ENCODE data around the gene KCNT1. TPM values are rescaled to one million over a fixed set of nuclear protein-coding genes. Genes with fewer than 3 reads are reported as not detected.

Gene KCNT1
- total RNA-seq, 1 experiment from 2014 or later: 0.17 TPM

GRCh38 chr9:135777623-135778177 is 75.7 kb downstream of the KCNT1 start:
- no peaks in the 10 kb centered on the region for H4K20me1 ChIP-seq (ENCODE audit: insufficient read depth)
- RAD21 ChIA-PET (ENCODE audit: low non-redundant PET in 1 of 2, low total read pairs in 2 of 2, uncharacterized antibody in 2 of 2, unreplicated experiment in 2 of 2): no interaction called here
- TF ChIP-seq ZBTB33 (IDR thresholded peaks at IDR 0.05; ENCODE audit: extremely low read depth, insufficient replicate concordance, low read length): no peak
- TF ChIP-seq MAX (IDR thresholded peaks at IDR 0.05): no peak
- TF ChIP-seq FOSL1 (IDR thresholded peaks at IDR 0.05; ENCODE audit: low read depth): no peak
- no peak for TF ChIP-seq JUND (IDR thresholded peaks at IDR 0.05)
- TF ChIP-seq EGR1 (IDR thresholded peaks at IDR 0.05; ENCODE audit: low read depth): no peak
- no peak for TF ChIP-seq ELF1 (IDR thresholded peaks at IDR 0.05; ENCODE audit: borderline replicate concordance, low read depth)
- TF ChIP-seq CEBPB (IDR thresholded peaks at IDR 0.05; ENCODE audit: low read depth): no peak
- TF ChIP-seq EZH2phosphoT487 (IDR thresholded peaks at IDR 0.05; ENCODE audit: borderline replicate concordance): no peak
- TF ChIP-seq ZFX (IDR thresholded peaks at IDR 0.05): no peak
- no TSS peak for BruUV-seq (replicated peaks)
- no peaks in the 10 kb centered on the region for H3K79me2 ChIP-seq (ENCODE audit: insufficient read depth, low read length)
- H3K9ac ChIP-seq (ENCODE audit: low read length): no peak overlapping the region
- H3K27me3 ChIP-seq (ENCODE audit: insufficient read depth, low read length): no peaks in the 10 kb centered on the region
- H3K9me2 ChIP-seq (ENCODE audit: insufficient read depth): no peaks in the 10 kb centered on the region
- CTCF ChIA-PET: no interaction called here
- ATAC-seq (no peak), DNase-seq (ENCODE audit: low read depth, low spot score) (no peak)
- H2AFZ ChIP-seq (ENCODE audit: low read depth, low read length, poor library complexity, severe bottlenecking): no peak overlapping the region
- POLR2A ChIA-PET: no interaction called here
- H3K4me3 ChIP-seq (replicated peaks in 1 of 2; ENCODE audit: low read depth in 1 of 2, low read length in 2 of 2): no peak overlapping the region
- no peak overlapping the region for H3K4me2 ChIP-seq (ENCODE audit: low read length)
- no peaks in the 10 kb centered on the region for H3K4me1 ChIP-seq (ENCODE audit: control insufficient read depth in 1 of 2, insufficient read depth in 2 of 2, low read length in 2 of 2)
- no peaks in the 10 kb centered on the region for H3K36me3 ChIP-seq (ENCODE audit: control insufficient read depth in 1 of 2, insufficient read depth in 2 of 2, low read length in 2 of 2)
- intact Hi-C loops (cut with micrococcal nuclease): no loop called here
- H3K9me3 ChIP-seq (ENCODE audit: control insufficient read depth in 1 of 2, insufficient read depth in 1 of 2, low read depth in 1 of 2, low read length in 2 of 2): no peaks in the 10 kb centered on the region
- H3K27ac ChIP-seq (ENCODE audit: low read depth, low read length): no peak overlapping the region

- ChIA-PET CTCF (no interaction called here), RAD21 (ENCODE audit: low non-redundant PET in 1 of 2, low total read pairs in 2 of 2, uncharacterized antibody in 2 of 2, unreplicated experiment in 2 of 2) (no interaction called here), POLR2A (no interaction called here)
- H3K9me2 ChIP-seq (ENCODE audit: insufficient read depth): no peaks in the 10 kb centered on the region
- no TSS peak for BruUV-seq (replicated peaks)
- H3K27ac ChIP-seq (ENCODE audit: low read depth, low read length): no peak overlapping the region
- intact Hi-C loops (cut with micrococcal nuclease): no loop called here
- no peak for DNase-seq (ENCODE audit: low read depth, low spot score)
- H3K4me3 ChIP-seq (replicated peaks in 1 of 2; ENCODE audit: low read depth in 1 of 2, low read length in 2 of 2): no peak overlapping the region
- H3K36me3 ChIP-seq (ENCODE audit: control insufficient read depth in 1 of 2, insufficient read depth in 2 of 2, low read length in 2 of 2): no peaks in the 10 kb centered on the region
- no peaks in the 10 kb centered on the region for H4K20me1 ChIP-seq (ENCODE audit: insufficient read depth)
- ATAC-seq: no peak
- H3K9ac ChIP-seq (ENCODE audit: low read length): no peak overlapping the region
- no peak overlapping the region for H3K4me2 ChIP-seq (ENCODE audit: low read length)
- H3K4me1 ChIP-seq (ENCODE audit: control insufficient read depth in 1 of 2, insufficient read depth in 2 of 2, low read length in 2 of 2): no peaks in the 10 kb centered on the region
- no peaks in the 10 kb centered on the region for H3K79me2 ChIP-seq (ENCODE audit: insufficient read depth, low read length)
- no peaks in the 10 kb centered on the region for H3K9me3 ChIP-seq (ENCODE audit: control insufficient read depth in 1 of 2, insufficient read depth in 1 of 2, low read depth in 1 of 2, low read length in 2 of 2)
- no peaks in the 10 kb centered on the region for H3K27me3 ChIP-seq (ENCODE audit: insufficient read depth, low read length)
- no peak overlapping the region for H2AFZ ChIP-seq (ENCODE audit: low read depth, low read length, poor library complexity, severe bottlenecking)
- TF ChIP-seq ZNF274 (IDR thresholded peaks at IDR 0.05; ENCODE audit: low read depth, low read length): no peak
- TF ChIP-seq POLR2AphosphoS5 (IDR thresholded peaks at IDR 0.05; ENCODE audit: low read depth, low read length): no peak
- no peak for TF ChIP-seq REST (IDR thresholded peaks at IDR 0.05; ENCODE audit: low read depth)
- no peak for TF ChIP-seq FOSL1 (IDR thresholded peaks at IDR 0.05; ENCODE audit: low read depth)
- TF ChIP-seq ZBTB33 (IDR thresholded peaks at IDR 0.05; ENCODE audit: extremely low read depth, insufficient replicate concordance, low read length): no peak
- no peak for TF ChIP-seq EGR1 (IDR thresholded peaks at IDR 0.05; ENCODE audit: low read depth)
Measured at GRCh38 chr9:135778421-135778820, 76.4 kb downstream of the KCNT1 start.

All from HCT116 (cell line).